ACC112 (cell line): ENCODE results near the gene GYG1.
"Not testable (repeated sequence)": the region's sequence is repeated elsewhere in the genome, so short reads cannot be mapped to it uniquely, and the experiment has no call there.

ENCODE experiments used
- H2AFZ ChIP-seq: fragments of 200-600 bp; sonication (generic); one replicate; pipeline ENCODE4 v1.6.0; 2017; ENCODE audit warnings: antibody characterized with exemption, low read length; ENCODE audit not compliant: unreplicated experiment
- H3K27ac ChIP-seq: fragments of 200-600 bp; sonication (generic); 2 replicates; pipeline ENCODE4 v1.5.1; 2014; ENCODE audit warnings: low read depth, mild to moderate bottlenecking, antibody characterized with exemption, low read length, moderate library complexity
- H3K27me3 ChIP-seq: fragments of 200-600 bp; sonication (generic); 2 replicates; pipeline ENCODE4 v1.6.1; 2014; ENCODE audit warnings: mild to moderate bottlenecking, antibody characterized with exemption, low read length, moderate library complexity, mixed read lengths; ENCODE audit not compliant: insufficient read depth
- H3K36me3 ChIP-seq: fragments of 200-600 bp; sonication (generic); 2 replicates; pipeline ENCODE4 v1.6.1; 2016; ENCODE audit warnings: mild to moderate bottlenecking, antibody characterized with exemption, low read length, moderate library complexity, mixed read lengths; ENCODE audit not compliant: insufficient read depth
- H3K4me1 ChIP-seq: fragments of 200-600 bp; sonication (generic); one replicate; pipeline ENCODE4 v1.6.1; 2016; ENCODE audit warnings: low read length, mixed read lengths; ENCODE audit not compliant: insufficient read depth, unreplicated experiment, control insufficient read depth
- H3K4me3 ChIP-seq: fragments of 200-600 bp; sonication (generic); 2 replicates; pipeline ENCODE4 v1.5.1; 2014; ENCODE audit warnings: mild to moderate bottlenecking, low read depth, low read length
- H3K79me2 ChIP-seq: fragments of 200-600 bp; sonication (generic); one replicate; pipeline ENCODE4 v1.6.0; 2016; ENCODE audit warnings: low read length; ENCODE audit not compliant: control insufficient read depth, unreplicated experiment, insufficient read depth

GYG1 gene

DNA sequence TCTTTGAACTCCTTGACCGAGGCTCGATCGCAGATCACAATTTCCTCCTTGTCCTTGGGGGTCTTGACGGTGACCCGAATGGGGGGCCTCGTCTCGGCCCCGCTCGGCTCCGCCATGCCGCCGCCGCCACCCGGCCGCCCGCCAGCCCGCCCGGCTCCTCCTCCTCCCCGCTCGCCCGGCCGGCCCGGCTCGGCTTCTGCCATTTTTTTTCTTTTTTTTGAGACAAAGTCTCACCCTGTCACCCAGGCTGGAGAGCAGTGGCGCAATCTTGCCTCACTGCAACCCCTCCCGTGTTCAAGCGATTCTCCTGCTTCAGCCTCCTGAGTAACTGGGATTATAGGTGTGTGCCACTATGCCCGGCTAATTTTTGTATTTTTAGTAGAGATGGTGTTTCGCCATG is 3.8 kb upstream of the GYG1 start:
- H3K27me3 ChIP-seq, H3K4me3 ChIP-seq, H3K79me2 ChIP-seq, H3K27ac ChIP-seq, H2AFZ ChIP-seq, H3K36me3 ChIP-seq, H3K4me1 ChIP-seq: not testable (repeated sequence)

DNA sequence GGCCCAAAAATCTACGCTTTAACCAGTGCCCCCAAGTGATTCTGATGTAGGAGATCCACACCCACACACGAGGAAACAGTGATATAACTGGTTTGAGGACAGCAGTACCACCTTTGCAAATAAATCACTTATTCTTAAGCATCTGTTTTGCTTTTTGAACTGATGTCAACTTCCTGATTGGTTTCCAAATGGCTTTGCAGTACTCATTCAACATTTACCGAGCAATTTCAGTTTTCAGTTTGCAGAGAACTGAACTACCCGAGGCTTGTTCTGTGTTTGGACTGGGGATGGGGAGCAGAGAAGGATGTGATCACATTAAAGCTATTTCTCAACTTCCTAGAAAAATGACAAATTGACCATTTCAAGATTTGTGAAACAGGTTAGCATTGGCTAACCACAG is 1.1 kb upstream of the GYG1 start:
- Histone ChIP-seq H3K4me3 (no peak overlapping the region), H2AFZ (peak overlapping the region; percentile 62), H3K36me3 (no peaks in the 10 kb centered on the region), H3K27ac (no peak overlapping the region), H3K4me1 (peaks cover 4% of the 10 kb centered on the region), H3K27me3 (no peaks in the 10 kb centered on the region), H3K79me2 (peaks cover 18% of the 10 kb centered on the region)

- Histone ChIP-seq H3K79me2 (peaks cover 18% of the 10 kb centered on the region), H2AFZ (peak overlapping the region; percentile 62), H3K4me1 (peaks cover 4% of the 10 kb centered on the region), H3K36me3 (0 out of 2 replicates have a peak, but pooled peaks cover 6% of the 10 kb centered on the region), H3K27ac (peak overlapping the region; percentile 44; the same call in 1 of the 2 replicates), H3K27me3 (no peaks in the 10 kb centered on the region), H3K4me3 (peak overlapping the region; percentile 95)
Measured at GRCh38 chr3:148992027-148992634, 791 bp downstream of the GYG1 start.

DNA sequence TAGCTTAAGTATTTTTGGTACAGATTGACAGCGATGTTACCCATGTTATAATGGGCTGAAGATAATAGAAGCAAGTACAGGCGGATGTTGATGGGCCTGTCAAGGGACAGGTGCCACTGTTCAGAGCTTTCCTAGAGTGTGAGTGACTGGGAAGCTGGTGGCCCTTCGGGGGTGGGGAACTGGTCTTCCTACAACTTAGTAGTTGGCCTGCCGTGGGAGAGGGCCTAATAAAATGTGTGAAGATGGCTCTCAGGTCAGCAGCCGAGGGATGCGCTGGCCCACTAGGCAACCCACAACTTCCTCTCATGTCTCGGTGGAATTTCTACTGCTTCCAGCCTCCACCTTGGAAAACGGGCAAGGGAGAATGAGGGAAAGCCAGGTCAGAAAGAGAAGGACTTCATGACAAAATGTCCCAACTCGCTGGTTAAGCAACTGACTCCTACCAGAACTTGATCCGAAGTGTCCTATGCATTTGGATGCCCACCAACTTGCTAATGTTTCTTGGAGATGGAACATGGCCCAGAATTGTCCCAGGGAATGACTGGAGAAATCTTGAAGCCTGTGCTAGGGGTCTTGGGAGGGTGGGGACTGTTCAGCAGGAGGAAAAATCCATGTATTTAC is 1.4 kb downstream of the GYG1 start:
- Histone ChIP-seq H3K4me3 (peak overlapping the region; percentile 95), H2AFZ (no peak overlapping the region), H3K27ac (no peak overlapping the region)

DNA sequence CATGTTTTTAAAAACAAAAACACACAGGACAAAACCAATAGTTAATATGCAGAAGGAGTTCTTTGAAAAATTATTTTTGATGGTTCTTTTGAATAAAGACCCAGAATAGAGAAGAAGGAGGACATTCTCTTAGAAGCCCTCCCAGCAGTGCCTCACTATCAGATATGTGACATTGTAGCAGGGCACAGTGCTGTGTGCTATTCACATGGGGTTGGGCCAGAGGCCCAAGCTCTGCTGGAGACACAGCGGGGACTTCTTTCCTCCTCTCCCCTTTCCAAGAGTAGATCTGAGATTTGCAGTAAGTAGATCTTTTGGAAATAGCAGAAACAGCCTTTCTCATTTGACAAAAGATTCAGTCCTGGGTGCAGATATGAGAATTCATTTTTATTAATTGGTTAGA is 6.3 kb downstream of the GYG1 start:
- no peak overlapping the region for H3K27ac ChIP-seq
- no peaks in the 10 kb centered on the region for H3K27me3 ChIP-seq
- no peak overlapping the region for H3K4me3 ChIP-seq
- peaks cover 20% of the 10 kb centered on the region for H3K4me1 ChIP-seq
- peaks cover 10% of the 10 kb centered on the region for H3K79me2 ChIP-seq
- peaks cover 9% of the 10 kb centered on the region; the same call in 1 of the 2 replicates for H3K36me3 ChIP-seq
- H2AFZ ChIP-seq, result no peak overlapping the region

More for the DNA sequence above, 1.4 kb downstream of the GYG1 start:
- Histone ChIP-seq H3K27me3 (no peaks in the 10 kb centered on the region), H3K79me2 (peaks cover 18% of the 10 kb centered on the region), H3K4me1 (peaks cover 4% of the 10 kb centered on the region), H3K36me3 (0 out of 2 replicates have a peak, but pooled peaks cover 6% of the 10 kb centered on the region)

DNA sequence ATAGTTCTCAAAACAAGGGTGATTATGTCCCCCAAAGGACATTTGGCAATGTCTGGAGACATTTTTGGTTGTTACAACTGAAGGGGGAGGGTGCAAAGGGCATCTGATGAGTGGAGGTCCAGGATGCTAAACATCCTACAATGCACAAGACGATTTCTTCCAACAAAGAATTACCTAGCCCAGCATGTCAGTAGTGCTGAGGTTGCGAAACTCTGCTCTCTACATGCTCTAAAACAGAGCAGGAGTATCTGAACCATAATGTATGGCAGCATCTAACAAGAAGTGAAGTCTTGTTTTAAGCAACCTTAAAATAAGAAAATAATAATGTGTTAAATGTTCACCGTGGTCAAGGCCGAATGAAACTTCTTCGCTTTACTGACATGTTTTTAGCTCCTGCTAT is 7.0 kb downstream of the GYG1 start:
- peaks cover 20% of the 10 kb centered on the region for H3K4me1 ChIP-seq
- H3K79me2 ChIP-seq, result peaks cover 3% of the 10 kb centered on the region
- H2AFZ ChIP-seq, result peak overlapping the region; percentile 64
- H3K27ac ChIP-seq, result 0 out of 2 replicates have a peak overlapping the region, but pooled peaks have one; percentile 15
- peaks cover 9% of the 10 kb centered on the region; the same call in 1 of the 2 replicates for H3K36me3 ChIP-seq
- H3K4me3 ChIP-seq, result peak overlapping the region; percentile 20; the same call in 1 of the 2 replicates
- H3K27me3 ChIP-seq, result no peaks in the 10 kb centered on the region

DNA sequence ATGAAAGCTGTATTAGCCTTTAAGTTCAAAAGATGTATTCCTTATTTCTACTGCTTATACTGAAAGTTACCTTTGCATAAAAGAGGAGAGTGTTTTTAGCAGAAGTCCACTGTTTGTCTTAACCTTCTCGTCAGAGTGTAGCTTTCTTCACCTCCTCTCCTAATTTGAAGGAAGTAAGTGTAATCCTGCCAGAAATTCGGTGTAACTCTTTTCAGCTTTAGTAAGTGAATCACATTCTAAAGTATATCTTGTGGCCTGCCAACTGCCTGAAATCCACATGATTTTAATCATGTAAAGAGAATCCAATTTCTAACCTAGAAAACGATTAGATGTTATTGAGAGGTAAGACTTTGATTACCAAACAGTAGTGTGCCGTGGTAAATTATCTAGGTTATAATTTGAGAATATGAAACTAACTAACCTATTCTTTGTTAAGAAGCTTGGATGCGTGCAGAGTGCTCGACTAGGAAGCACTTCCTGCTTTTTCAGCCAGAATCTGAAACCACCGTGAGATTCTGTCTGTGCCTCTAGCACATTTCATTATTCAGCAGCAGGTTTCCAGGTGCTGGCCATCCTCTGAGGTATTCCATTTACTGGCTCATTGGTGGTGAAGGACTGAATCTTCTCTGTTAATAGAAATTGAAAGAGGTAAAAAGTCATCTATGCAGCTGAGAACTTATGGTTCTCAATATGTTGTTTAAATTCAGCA is 7.5 kb downstream of the GYG1 start:
- no peaks in the 10 kb centered on the region for H3K79me2 ChIP-seq
- H2AFZ ChIP-seq, result peak overlapping the region; percentile 64
- H3K4me3 ChIP-seq, result peak overlapping the region; percentile 20
- H3K27me3 ChIP-seq, result no peaks in the 10 kb centered on the region
- H3K27ac ChIP-seq, result peak overlapping the region; percentile 15; the same call in 1 of the 2 replicates
- H3K36me3 ChIP-seq, result peaks cover 9% of the 10 kb centered on the region; the same call in 1 of the 2 replicates
- peaks cover 20% of the 10 kb centered on the region for H3K4me1 ChIP-seq

GRCh38 chr3:148999806-149000205 is 8.5 kb downstream of the GYG1 start:
- H3K27ac ChIP-seq, result no peak overlapping the region
- H3K4me1 ChIP-seq, result peaks cover 20% of the 10 kb centered on the region
- H3K36me3 ChIP-seq, result peaks cover 9% of the 10 kb centered on the region; the same call in 1 of the 2 replicates
- no peaks in the 10 kb centered on the region for H3K79me2 ChIP-seq
- H2AFZ ChIP-seq, result no peak overlapping the region
- no peak overlapping the region for H3K4me3 ChIP-seq
- H3K27me3 ChIP-seq, result no peaks in the 10 kb centered on the region

DNA sequence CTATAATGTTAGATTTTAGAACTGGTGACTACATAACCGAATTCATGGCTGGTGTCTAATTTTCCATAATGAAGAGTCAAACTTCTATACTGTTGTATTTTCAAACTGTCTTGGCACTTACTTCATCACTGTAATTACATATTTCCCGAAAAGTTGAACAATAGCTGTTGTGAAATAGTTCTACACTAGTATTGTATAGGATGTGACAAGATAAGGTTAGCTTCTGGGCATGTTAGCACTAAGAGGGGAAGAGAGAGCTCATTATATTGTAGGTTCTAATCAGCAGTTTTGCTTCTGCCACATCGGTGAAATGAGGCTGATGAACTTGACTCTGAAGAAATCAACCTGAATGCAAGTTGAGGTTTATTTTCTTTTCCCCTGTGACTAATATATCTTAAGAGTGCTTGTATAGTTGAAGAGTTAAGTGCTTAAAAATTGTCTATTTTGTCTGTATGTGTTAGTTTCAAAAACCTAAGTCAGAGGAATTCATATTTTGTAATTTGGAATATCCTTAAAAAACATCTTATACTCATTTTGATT is 8.9 kb downstream of the GYG1 start:
- Histone ChIP-seq H3K27me3 (no peaks in the 10 kb centered on the region), H3K27ac (no peak overlapping the region), H2AFZ (no peak overlapping the region), H3K4me1 (peaks cover 20% of the 10 kb centered on the region), H3K36me3 (peaks cover 9% of the 10 kb centered on the region; the same call in 1 of the 2 replicates), H3K4me3 (no peak overlapping the region), H3K79me2 (no peaks in the 10 kb centered on the region)

- Histone ChIP-seq H2AFZ (no peak overlapping the region), H3K4me1 (peaks cover 26% of the 10 kb centered on the region), H3K79me2 (no peaks in the 10 kb centered on the region), H3K4me3 (no peak overlapping the region), H3K27ac (no peak overlapping the region), H3K36me3 (peaks cover 2% of the 10 kb centered on the region; the same call in 1 of the 2 replicates), H3K27me3 (no peaks in the 10 kb centered on the region)
Measured at GRCh38 chr3:149001727-149002126, 10.4 kb downstream of the GYG1 start.
